Testis (tissue), 5 donors: ENCODE data around the gene ROR2. TPM values are rescaled to one million over a fixed set of nuclear protein-coding genes. Genes with fewer than 3 reads are reported as not detected.

Experiments
- DNase-seq: peaks from one replicate; pipeline ENCODE4 v3.0.0-alpha.2; 2019
- H3K27ac ChIP-seq, 2 donors: fragments of 200-600 bp; sonication (generic); one replicate each; pipeline ENCODE4 v1.5.1; 2019
- H3K27me3 ChIP-seq: fragments of 200-600 bp; sonication (generic); one replicate; pipeline ENCODE4 v1.5.1; 2019
- H3K36me3 ChIP-seq: fragments of 200-600 bp; sonication (generic); one replicate; pipeline ENCODE4 v1.5.1; 2017; ENCODE audit warnings: low read depth; ENCODE audit errors: missing control alignments
- H3K4me1 ChIP-seq: fragments of 200-600 bp; sonication (generic); one replicate; pipeline ENCODE4 v1.5.1; 2019
- H3K4me3 ChIP-seq, 2 donors: fragments of 200-600 bp; sonication (generic); one replicate each; pipeline ENCODE4 v1.5.1; 2017 to 2019
- H3K9me3 ChIP-seq: fragments of 200-600 bp; sonication (generic); one replicate; pipeline ENCODE4 v1.5.1; 2017
- POLR2A ChIP-seq: fragments of 450-650 bp; IDR thresholded peaks from one replicate; pipeline ENCODE4 v1.6.1; 2017; ENCODE audit warnings: antibody characterized with exemption, mild to moderate bottlenecking, moderate library complexity
- WGBS, 2 donors: methylation state at CpG; one replicate each; pipeline ENCODE4 v1.1.5; 2018; 5-methylcytosine and 5-hydroxymethylcytosine counted together
- intact Hi-C: fragments of 100-400 bp; cut with DNase I; formaldehyde crosslinking; loops from one replicate; pipeline ENCODE4 v1.15.1; 2023; ENCODE audit warnings: low total_unique reads
- long read RNA-seq, 2 donors: transcript quantifications; one replicate each; lab custom pipeline, GENCODE V29; 2026
- polyA plus RNA-seq: library from polyadenylated mRNA; stranded (reverse); fragments of 350-450 nt; fragmentation: Illumina TruSeq; extraction: RNeasy Lipid Tissue Mini Kit (QIAGEN cat#74804); gene quantifications from one replicate; pipeline ENCODE4 v1.2.3, GENCODE V29; 2014; ENCODE audit warnings: low read depth, low replicate concordance; ENCODE audit not compliant: insufficient read depth
- total RNA-seq, 2 donors: library from RNA; depleted of rRNA; stranded (reverse); fragments of >200 nt; gene quantifications; one replicate each; pipeline ENCODE4 v1.2.3, GENCODE V29; 2016
- TF ChIP-seq, protein P1 (sequence below), 3 experiments: fragments of 450-650 bp in 2 of 3; fragments of 200-600 bp in 1 of 3; sonication (generic) in 1 of 3; IDR thresholded peaks; one replicate each; pipeline ENCODE4 v1.5.1; 2016 to 2019; ENCODE audit warnings: antibody characterized with exemption in 3 of 3, mild to moderate bottlenecking in 2 of 3, moderate library complexity in 1 of 3

Gene ROR2
- 10 to 100 TPM; 12.3 to 16.5 TPM for total RNA-seq
- polyA plus RNA-seq, result 11.5 TPM
- long read RNA-seq, donor 1, full-length matches to known transcripts, result 6 of 6 reads
- long read RNA-seq, donor 1, partial matches to known transcripts, result 0 of 6 reads
- long read RNA-seq, donor 1, other reads (novel, unspliced or antisense), result 0 of 6 reads
- long read RNA-seq, donor 2, result 0 reads

DNA sequence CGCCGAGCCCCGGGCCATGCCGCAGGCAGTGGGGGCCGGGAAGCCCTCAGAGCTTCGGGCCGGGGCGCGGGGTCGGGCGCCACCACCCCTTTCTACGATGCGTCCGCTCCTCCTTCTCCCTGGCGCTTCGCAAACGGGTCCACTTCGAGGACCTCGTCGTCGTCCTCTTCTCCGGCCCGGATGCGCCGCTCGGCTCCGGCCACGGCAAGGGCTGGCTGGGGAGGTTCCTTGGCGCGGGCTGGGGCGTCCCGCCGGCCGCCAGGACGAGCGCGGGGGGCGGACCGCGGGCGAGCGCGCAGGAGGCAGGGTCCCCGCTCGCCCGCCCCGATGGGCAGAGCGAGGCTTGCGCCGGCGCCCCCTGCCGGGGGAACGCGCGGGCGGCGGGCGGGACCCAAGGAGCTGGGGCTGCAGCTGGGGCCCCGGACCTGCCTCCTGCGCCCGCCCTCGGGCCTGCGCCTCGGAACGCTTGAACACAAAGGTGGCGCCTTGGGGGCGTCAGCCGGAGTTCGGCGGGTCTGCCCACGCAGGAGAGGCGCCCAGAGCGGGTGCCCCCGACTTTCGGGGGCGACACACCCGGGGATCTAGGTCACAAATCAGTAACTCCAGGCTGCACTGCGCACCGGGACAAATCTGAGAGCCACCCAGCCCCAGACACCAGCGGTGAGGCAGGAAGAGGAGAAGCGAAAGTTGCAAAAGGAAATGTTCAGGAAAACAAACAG, at the start of gene ROR2:
Gene ROR2 (minus strand): TSS at position 283 of the 719 bp plus-strand sequence.
- intact Hi-C loops, result loop anchor here (2.0 kb wide), 1 partner anchor 179 kb away; no protein-coding TSS in a partner anchor
- Histone ChIP-seq H3K27ac (peak within 1 kb of the TSS; percentile 63 to 76), H3K4me1 (peaks cover 3% of the 10 kb centered on the region), H3K36me3 (no peaks in the 10 kb centered on the region), H3K27me3 (no peaks in the 10 kb centered on the region), H3K4me3 (peak within 1 kb of the TSS; percentile 62 to 65), H3K9me3 (no peaks in the 10 kb centered on the region)
- peak; percentile 76 for DNase-seq
- WGBS, 2 donors, result 0 to 2% methylated on average over 4 to 74 of the region's 81 CpGs
- no peak for TF ChIP-seq POLR2A
- TF ChIP-seq, protein P1, sequence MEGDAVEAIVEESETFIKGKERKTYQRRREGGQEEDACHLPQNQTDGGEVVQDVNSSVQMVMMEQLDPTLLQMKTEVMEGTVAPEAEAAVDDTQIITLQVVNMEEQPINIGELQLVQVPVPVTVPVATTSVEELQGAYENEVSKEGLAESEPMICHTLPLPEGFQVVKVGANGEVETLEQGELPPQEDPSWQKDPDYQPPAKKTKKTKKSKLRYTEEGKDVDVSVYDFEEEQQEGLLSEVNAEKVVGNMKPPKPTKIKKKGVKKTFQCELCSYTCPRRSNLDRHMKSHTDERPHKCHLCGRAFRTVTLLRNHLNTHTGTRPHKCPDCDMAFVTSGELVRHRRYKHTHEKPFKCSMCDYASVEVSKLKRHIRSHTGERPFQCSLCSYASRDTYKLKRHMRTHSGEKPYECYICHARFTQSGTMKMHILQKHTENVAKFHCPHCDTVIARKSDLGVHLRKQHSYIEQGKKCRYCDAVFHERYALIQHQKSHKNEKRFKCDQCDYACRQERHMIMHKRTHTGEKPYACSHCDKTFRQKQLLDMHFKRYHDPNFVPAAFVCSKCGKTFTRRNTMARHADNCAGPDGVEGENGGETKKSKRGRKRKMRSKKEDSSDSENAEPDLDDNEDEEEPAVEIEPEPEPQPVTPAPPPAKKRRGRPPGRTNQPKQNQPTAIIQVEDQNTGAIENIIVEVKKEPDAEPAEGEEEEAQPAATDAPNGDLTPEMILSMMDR (IDR thresholded peaks at IDR 0.05), result peak; percentile 62 to 83 (median 67)

- H3K27ac ChIP-seq, result no peak overlapping the region
- no peaks in the 10 kb centered on the region for H3K36me3 ChIP-seq
- no peak for TF ChIP-seq POLR2A
- no peaks in the 10 kb centered on the region for H3K27me3 ChIP-seq
- WGBS, 2 donors, result 49 to 52% methylated on average over 8 of the region's 8 CpGs
- no peaks in the 10 kb centered on the region for H3K4me1 ChIP-seq
- DNase-seq, result no peak
- intact Hi-C loops, result no loop called here
- H3K4me3 ChIP-seq, result no peak overlapping the region
- H3K9me3 ChIP-seq, result no peaks in the 10 kb centered on the region
Measured at GRCh38 chr9:91995000-91995655, 45.1 kb upstream of the ROR2 start.

GRCh38 chr9:91994422-91994821, 44.4 kb upstream of the ROR2 start:
- Histone ChIP-seq H3K4me1 (no peaks in the 10 kb centered on the region), H3K27ac (no peak overlapping the region), H3K4me3 (no peak overlapping the region), H3K9me3 (no peaks in the 10 kb centered on the region), H3K36me3 (no peaks in the 10 kb centered on the region), H3K27me3 (no peaks in the 10 kb centered on the region)
- TF ChIP-seq POLR2A, result no peak
- TF ChIP-seq, protein P1 (IDR thresholded peaks at IDR 0.05), result no peak
- DNase-seq, result no peak
- WGBS, 2 donors, result 31 to 40% methylated on average over 4 of the region's 4 CpGs
- intact Hi-C loops, result no loop called here

DNA sequence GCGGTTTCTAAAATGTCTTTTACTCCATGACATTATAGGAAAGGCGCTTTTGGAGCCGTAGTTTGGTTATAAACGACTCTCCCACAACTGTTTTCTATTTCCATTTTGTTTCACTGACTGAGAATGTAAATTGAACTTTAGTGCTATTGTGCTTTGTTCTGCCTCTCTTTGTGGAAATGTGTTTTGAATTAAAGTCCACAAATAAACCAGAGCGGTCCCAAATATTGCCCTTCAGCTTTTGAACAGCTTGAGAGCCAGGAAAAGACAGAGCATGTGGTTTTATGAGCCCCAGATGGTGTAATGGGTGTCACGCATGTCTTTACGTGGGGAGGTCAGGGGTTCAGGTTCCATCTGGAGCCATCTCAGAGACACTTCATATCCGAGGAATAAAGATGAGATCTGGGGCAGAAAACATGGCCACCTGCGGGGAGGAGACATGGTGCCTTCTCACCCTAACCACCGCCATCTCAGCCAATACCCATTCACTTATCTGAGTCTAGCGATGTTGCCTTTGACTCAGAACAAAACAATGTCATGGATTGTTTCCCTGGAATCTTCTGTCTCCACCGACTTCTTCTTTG, 42.5 kb upstream of the ROR2 start:
- Histone ChIP-seq H3K4me3 (no peak overlapping the region), H3K27me3 (no peaks in the 10 kb centered on the region), H3K36me3 (no peaks in the 10 kb centered on the region), H3K4me1 (no peaks in the 10 kb centered on the region), H3K27ac (no peak overlapping the region), H3K9me3 (no peaks in the 10 kb centered on the region)
- TF ChIP-seq POLR2A, result no peak
- TF ChIP-seq, protein P1 (IDR thresholded peaks at IDR 0.05), result no peak
- WGBS, 2 donors, result 64 to 69% methylated on average over 12 of the region's 12 CpGs
- intact Hi-C loops, result no loop called here
- no peak for DNase-seq
